SK-N-SH (cell line): ENCODE results near the gene LRP1-AS. TPM values are rescaled to one million over a fixed set of nuclear protein-coding genes. Genes with fewer than 3 reads are reported as not detected.

Source experiments
- CTCF ChIA-PET: fragments of 300-600, 350-600 bp; formaldehyde crosslinking; extraction: SDS; loops from one replicate; lab custom pipeline; 2021; lab: Yijun Ruan, JAX
- POLR2A ChIA-PET: fragments of 350-600 bp; sonication (Branson Sonifier 250); formaldehyde crosslinking; extraction: SDS; loops from one replicate; lab custom pipeline; 2020; ENCODE audit warnings: antibody characterized with exemption, inconsistent platforms; lab: Yijun Ruan, JAX
- DNase-seq: peaks from one replicate; pipeline ENCODE4 v3.0.0; 2012
- H2AFZ ChIP-seq: fragments of 200-600 bp; sonication (generic); 2 replicates; pipeline ENCODE4 v1.8.1; 2016; ENCODE audit warnings: antibody characterized with exemption, mild to moderate bottlenecking, low read depth
- H3F3A ChIP-seq: fragments of 200-600 bp; sonication (generic); replicated peaks from 2 replicates; pipeline ENCODE3; 2016; ENCODE audit warnings: antibody characterized with exemption, mild to moderate bottlenecking; ENCODE audit not compliant: insufficient read depth
- H3K27ac ChIP-seq, 2 experiments: fragments of 200-500 bp in 1 of 2; fragments of 200-600 bp in 1 of 2; sonication (Bioruptor generic) in 1 of 2; sonication (generic), shearing (Covaris generic) in 1 of 2; 2 replicates each; pipeline versions ENCODE4 v1.5.1 to v1.6.1; 2014 to 2016; ENCODE audit warnings: low read depth in 2 of 2, inconsistent platforms in 1 of 2, low read length in 1 of 2, mild to moderate bottlenecking in 1 of 2, mixed read lengths in 1 of 2
- H3K27me3 ChIP-seq: fragments of 200-600 bp; sonication (generic), shearing (Covaris generic); 2 replicates; pipeline ENCODE4 v1.6.1; 2016; ENCODE audit warnings: mixed run types; ENCODE audit not compliant: insufficient read depth
- H3K36me3 ChIP-seq, 2 experiments: fragments of 200-500 bp in 1 of 2; fragments of 200-600 bp in 1 of 2; sonication (Bioruptor generic) in 1 of 2; sonication (generic) in 1 of 2; replicated peaks in 1 of 2; 2 replicates each; pipeline versions ENCODE3 to v1.5.1; 2014 to 2016; ENCODE audit warnings: low read length in 1 of 2, mild to moderate bottlenecking in 1 of 2; ENCODE audit not compliant: insufficient read depth in 2 of 2, control insufficient read depth in 1 of 2
- H3K4me1 ChIP-seq, 2 experiments: fragments of 200-500 bp in 1 of 2; fragments of 200-600 bp in 1 of 2; sonication (Bioruptor generic) in 1 of 2; sonication (generic), shearing (Covaris generic) in 1 of 2; 2 replicates each; pipeline versions ENCODE4 v1.5.1 to v1.6.1; 2014 to 2016; ENCODE audit warnings: low read depth in 1 of 2, low read length in 1 of 2, mixed run types in 1 of 2; ENCODE audit not compliant: insufficient read depth in 2 of 2, control insufficient read depth in 1 of 2
- H3K4me2 ChIP-seq: fragments of 200-600 bp; sonication (generic), shearing (Covaris generic); 2 replicates; pipeline ENCODE4 v1.6.1; 2017; ENCODE audit warnings: mixed run types
- H3K4me3 ChIP-seq, 2 experiments: fragments of 200-500 bp in 1 of 2; fragments of 200-600 bp in 1 of 2; sonication (Bioruptor generic) in 1 of 2; sonication (generic), shearing (Covaris generic) in 1 of 2; 2 replicates each; pipeline versions ENCODE4 v1.5.1 to v1.8.1; 2014 to 2016; ENCODE audit warnings: low read depth in 2 of 2, inconsistent platforms in 1 of 2, low read length in 1 of 2, mild to moderate bottlenecking in 1 of 2, mixed read lengths in 1 of 2, moderate library complexity in 1 of 2
- H3K79me2 ChIP-seq: fragments of 200-600 bp; sonication (generic); 2 replicates; pipeline ENCODE4 v1.8.1; 2017; ENCODE audit warnings: mild to moderate bottlenecking; ENCODE audit not compliant: insufficient read depth
- H3K9ac ChIP-seq: fragments of 200-600 bp; sonication (generic); 2 replicates; pipeline ENCODE4 v1.6.1; 2017; ENCODE audit warnings: mixed run types
- H3K9me2 ChIP-seq: fragments of 200-600 bp; sonication (generic); 2 replicates; pipeline ENCODE4 v1.6.1; 2017; ENCODE audit warnings: mixed run types
- H3K9me3 ChIP-seq: fragments of 200-600 bp; sonication (generic); 2 replicates; pipeline ENCODE4 v1.6.1; 2017; ENCODE audit warnings: mixed run types, mild to moderate bottlenecking, moderate library complexity
- H4K20me1 ChIP-seq: fragments of 200-600 bp; sonication (generic); 2 replicates; pipeline ENCODE4 v1.6.1; 2017; ENCODE audit warnings: mild to moderate bottlenecking, mixed run types; ENCODE audit not compliant: insufficient read depth
- EP300 ChIP-seq, 2 experiments: IDR thresholded peaks; 2 replicates each; pipeline versions ENCODE4 v1.4.0 to v1.6.1; 2012; ENCODE audit warnings: borderline replicate concordance in 1 of 2, low read depth in 1 of 2, low read length in 1 of 2
- EZH2phosphoT487 ChIP-seq: fragments of 200-600 bp; sonication (generic); IDR thresholded peaks from 2 replicates; pipeline ENCODE4 v1.6.1; 2017; ENCODE audit warnings: low read depth, mixed run types, mild to moderate bottlenecking, antibody characterized with exemption, moderate library complexity, borderline replicate concordance
- FOSL2 ChIP-seq: IDR thresholded peaks from 2 replicates; pipeline ENCODE4 v1.4.0; 2012; ENCODE audit warnings: low read depth, mild to moderate bottlenecking, moderate library complexity, borderline replicate concordance
- FOXM1 ChIP-seq: IDR thresholded peaks from 2 replicates; pipeline ENCODE4 v1.4.0; 2012; ENCODE audit warnings: low read depth, mild to moderate bottlenecking
- GABPA ChIP-seq: IDR thresholded peaks from 2 replicates; pipeline ENCODE4 v1.4.0; 2012; ENCODE audit warnings: low read depth, mild to moderate bottlenecking
- JUND ChIP-seq: IDR thresholded peaks from 2 replicates; pipeline ENCODE4 v1.4.0; 2012
- MEF2A ChIP-seq: IDR thresholded peaks from 2 replicates; pipeline ENCODE4 v1.4.0; 2012; ENCODE audit warnings: low read depth, borderline replicate concordance
- MXI1 ChIP-seq: IDR thresholded peaks from 2 replicates; pipeline ENCODE4 v1.6.1; 2012; ENCODE audit warnings: mild to moderate bottlenecking, low read depth, low read length, improper control_type of control experiment
- NFIC ChIP-seq: IDR thresholded peaks from 2 replicates; pipeline ENCODE4 v1.4.0; 2012; ENCODE audit warnings: borderline replicate concordance
- POLR2AphosphoS5 ChIP-seq: IDR thresholded peaks from 2 replicates; pipeline ENCODE4 v1.6.1; 2012; ENCODE audit warnings: low read depth, low read length
- RAD21 ChIP-seq: IDR thresholded peaks from 2 replicates; pipeline ENCODE4 v1.6.1; 2012; ENCODE audit warnings: mild to moderate bottlenecking, low read length
- RFX5 ChIP-seq: IDR thresholded peaks from 2 replicates; pipeline ENCODE4 v1.6.1; 2012; ENCODE audit warnings: mild to moderate bottlenecking, improper control_type of control experiment, low read length
- SIN3A ChIP-seq: IDR thresholded peaks from 2 replicates; pipeline ENCODE4 v1.6.1; 2012; ENCODE audit warnings: low read depth, mild to moderate bottlenecking, low read length, moderate library complexity, borderline replicate concordance
- TAF1 ChIP-seq: IDR thresholded peaks from 2 replicates; pipeline ENCODE4 v1.6.1; 2012; ENCODE audit warnings: low read depth, mild to moderate bottlenecking, low read length, moderate library complexity, borderline replicate concordance
- TCF12 ChIP-seq: IDR thresholded peaks from 2 replicates; pipeline ENCODE4 v1.4.0; 2012
- YY1 ChIP-seq: IDR thresholded peaks from 2 replicates; pipeline ENCODE4 v1.4.0; 2012; ENCODE audit warnings: low read depth, mild to moderate bottlenecking
- WGBS: methylation state at CpG from one replicate; pipeline ENCODE4 v1.1.6; 2017; ENCODE audit warnings: low lambda C conversion rate; 5-methylcytosine and 5-hydroxymethylcytosine counted together
- polyA plus RNA-seq, 3 experiments: library from polyadenylated mRNA; depleted of rRNA; stranded (reverse); fragments of >200 nt; gene quantifications; 2 replicates each; pipeline ENCODE4 v1.2.3, GENCODE V29; 2012
- TF ChIP-seq, protein P1 (sequence below): IDR thresholded peaks from 2 replicates; pipeline ENCODE4 v1.6.1; 2012; ENCODE audit warnings: mild to moderate bottlenecking, low read depth, low read length, moderate library complexity
- TF ChIP-seq, protein P2 (sequence below): IDR thresholded peaks from 2 replicates; pipeline ENCODE4 v1.4.0; 2012; ENCODE audit warnings: low read depth, borderline replicate concordance
- TF ChIP-seq, protein P3 (sequence below): fragments of 200-600 bp; sonication (generic); IDR thresholded peaks from 2 replicates; pipeline ENCODE4 v1.6.1; 2017; ENCODE audit warnings: antibody characterized with exemption, mild to moderate bottlenecking, moderate library complexity

LRP1-AS gene
- polyA plus RNA-seq, 1 of the 3 experiments (the other 2 are of a cell fraction), result not detected

DNA sequence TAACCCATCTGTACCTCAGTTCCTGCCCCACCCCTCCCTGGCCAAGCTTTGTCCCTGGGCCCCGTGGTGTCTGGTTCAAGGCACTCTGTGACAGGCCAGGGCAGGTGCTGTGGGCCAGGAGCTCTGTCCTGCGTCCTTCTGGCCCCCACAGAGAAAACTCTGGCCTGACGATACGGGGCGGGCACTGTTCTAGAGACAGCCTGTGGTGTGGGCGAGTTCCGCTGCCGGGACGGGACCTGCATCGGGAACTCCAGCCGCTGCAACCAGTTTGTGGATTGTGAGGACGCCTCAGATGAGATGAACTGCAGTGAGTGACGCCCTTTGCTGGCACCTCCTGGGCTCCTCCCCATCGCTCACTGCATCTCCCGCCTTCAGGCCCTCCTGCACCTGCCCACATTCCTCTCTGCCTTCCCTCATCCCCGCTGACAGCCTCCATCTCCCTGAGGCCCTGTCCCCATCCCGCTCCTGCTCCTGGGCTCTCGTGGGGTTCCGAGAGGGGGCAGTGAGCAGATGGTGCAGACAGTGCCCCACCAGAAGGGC, 46.4 kb upstream of the LRP1-AS start:
- H3K36me3 ChIP-seq, result peaks cover 7 to 88% of the 10 kb centered on the region in 2 experiments
- H3K4me1 ChIP-seq, result no peaks in the 10 kb centered on the region
- H3K27me3 ChIP-seq, result no peaks in the 10 kb centered on the region
- H3K9me3 ChIP-seq, result no peaks in the 10 kb centered on the region
- TF ChIP-seq EP300 (IDR thresholded peaks at IDR 0.05; ENCODE audit: borderline replicate concordance in 1 of 2, low read depth in 1 of 2, low read length in 1 of 2) (no peak), SIN3A (no peak), MEF2A (no peak), FOXM1 (no peak), MXI1 (no peak), TAF1 (no peak), EZH2phosphoT487 (no peak), FOSL2 (no peak), GABPA (no peak), RAD21 (no peak), RFX5 (no peak), TCF12 (no peak), POLR2AphosphoS5 (no peak), JUND (no peak), YY1 (no peak), NFIC (no peak)
- TF ChIP-seq, protein P1, sequence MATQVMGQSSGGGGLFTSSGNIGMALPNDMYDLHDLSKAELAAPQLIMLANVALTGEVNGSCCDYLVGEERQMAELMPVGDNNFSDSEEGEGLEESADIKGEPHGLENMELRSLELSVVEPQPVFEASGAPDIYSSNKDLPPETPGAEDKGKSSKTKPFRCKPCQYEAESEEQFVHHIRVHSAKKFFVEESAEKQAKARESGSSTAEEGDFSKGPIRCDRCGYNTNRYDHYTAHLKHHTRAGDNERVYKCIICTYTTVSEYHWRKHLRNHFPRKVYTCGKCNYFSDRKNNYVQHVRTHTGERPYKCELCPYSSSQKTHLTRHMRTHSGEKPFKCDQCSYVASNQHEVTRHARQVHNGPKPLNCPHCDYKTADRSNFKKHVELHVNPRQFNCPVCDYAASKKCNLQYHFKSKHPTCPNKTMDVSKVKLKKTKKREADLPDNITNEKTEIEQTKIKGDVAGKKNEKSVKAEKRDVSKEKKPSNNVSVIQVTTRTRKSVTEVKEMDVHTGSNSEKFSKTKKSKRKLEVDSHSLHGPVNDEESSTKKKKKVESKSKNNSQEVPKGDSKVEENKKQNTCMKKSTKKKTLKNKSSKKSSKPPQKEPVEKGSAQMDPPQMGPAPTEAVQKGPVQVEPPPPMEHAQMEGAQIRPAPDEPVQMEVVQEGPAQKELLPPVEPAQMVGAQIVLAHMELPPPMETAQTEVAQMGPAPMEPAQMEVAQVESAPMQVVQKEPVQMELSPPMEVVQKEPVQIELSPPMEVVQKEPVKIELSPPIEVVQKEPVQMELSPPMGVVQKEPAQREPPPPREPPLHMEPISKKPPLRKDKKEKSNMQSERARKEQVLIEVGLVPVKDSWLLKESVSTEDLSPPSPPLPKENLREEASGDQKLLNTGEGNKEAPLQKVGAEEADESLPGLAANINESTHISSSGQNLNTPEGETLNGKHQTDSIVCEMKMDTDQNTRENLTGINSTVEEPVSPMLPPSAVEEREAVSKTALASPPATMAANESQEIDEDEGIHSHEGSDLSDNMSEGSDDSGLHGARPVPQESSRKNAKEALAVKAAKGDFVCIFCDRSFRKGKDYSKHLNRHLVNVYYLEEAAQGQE, result no peak
- TF ChIP-seq, protein P2, sequence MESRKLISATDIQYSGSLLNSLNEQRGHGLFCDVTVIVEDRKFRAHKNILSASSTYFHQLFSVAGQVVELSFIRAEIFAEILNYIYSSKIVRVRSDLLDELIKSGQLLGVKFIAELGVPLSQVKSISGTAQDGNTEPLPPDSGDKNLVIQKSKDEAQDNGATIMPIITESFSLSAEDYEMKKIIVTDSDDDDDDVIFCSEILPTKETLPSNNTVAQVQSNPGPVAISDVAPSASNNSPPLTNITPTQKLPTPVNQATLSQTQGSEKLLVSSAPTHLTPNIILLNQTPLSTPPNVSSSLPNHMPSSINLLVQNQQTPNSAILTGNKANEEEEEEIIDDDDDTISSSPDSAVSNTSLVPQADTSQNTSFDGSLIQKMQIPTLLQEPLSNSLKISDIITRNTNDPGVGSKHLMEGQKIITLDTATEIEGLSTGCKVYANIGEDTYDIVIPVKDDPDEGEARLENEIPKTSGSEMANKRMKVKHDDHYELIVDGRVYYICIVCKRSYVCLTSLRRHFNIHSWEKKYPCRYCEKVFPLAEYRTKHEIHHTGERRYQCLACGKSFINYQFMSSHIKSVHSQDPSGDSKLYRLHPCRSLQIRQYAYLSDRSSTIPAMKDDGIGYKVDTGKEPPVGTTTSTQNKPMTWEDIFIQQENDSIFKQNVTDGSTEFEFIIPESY, result no peak
- TF ChIP-seq, protein P3, sequence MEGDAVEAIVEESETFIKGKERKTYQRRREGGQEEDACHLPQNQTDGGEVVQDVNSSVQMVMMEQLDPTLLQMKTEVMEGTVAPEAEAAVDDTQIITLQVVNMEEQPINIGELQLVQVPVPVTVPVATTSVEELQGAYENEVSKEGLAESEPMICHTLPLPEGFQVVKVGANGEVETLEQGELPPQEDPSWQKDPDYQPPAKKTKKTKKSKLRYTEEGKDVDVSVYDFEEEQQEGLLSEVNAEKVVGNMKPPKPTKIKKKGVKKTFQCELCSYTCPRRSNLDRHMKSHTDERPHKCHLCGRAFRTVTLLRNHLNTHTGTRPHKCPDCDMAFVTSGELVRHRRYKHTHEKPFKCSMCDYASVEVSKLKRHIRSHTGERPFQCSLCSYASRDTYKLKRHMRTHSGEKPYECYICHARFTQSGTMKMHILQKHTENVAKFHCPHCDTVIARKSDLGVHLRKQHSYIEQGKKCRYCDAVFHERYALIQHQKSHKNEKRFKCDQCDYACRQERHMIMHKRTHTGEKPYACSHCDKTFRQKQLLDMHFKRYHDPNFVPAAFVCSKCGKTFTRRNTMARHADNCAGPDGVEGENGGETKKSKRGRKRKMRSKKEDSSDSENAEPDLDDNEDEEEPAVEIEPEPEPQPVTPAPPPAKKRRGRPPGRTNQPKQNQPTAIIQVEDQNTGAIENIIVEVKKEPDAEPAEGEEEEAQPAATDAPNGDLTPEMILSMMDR, result no peak
- H3K9me2 ChIP-seq, result no peaks in the 10 kb centered on the region
- ChIA-PET POLR2A (no interaction called here), CTCF (interaction anchor here (1.3 to 31.5 kb wide), 4 partner anchors 11 to 70 kb away, joined by 7 to 616 read pairs (median 30); partner anchors contain the start of gene LRP1-AS)
- H3K4me3 ChIP-seq, result no peak overlapping the region
- no peak for DNase-seq
- no peaks in the 10 kb centered on the region for H4K20me1 ChIP-seq
- no peaks in the 10 kb centered on the region for H3K79me2 ChIP-seq
- H2AFZ ChIP-seq, result no peak overlapping the region
- H3K9ac ChIP-seq, result no peak overlapping the region
- H3K27ac ChIP-seq, result no peak overlapping the region
- 87% methylated on average over 19 of the region's 19 CpGs for WGBS
- peaks cover 4% of the 10 kb centered on the region for H3F3A ChIP-seq
- no peak overlapping the region for H3K4me2 ChIP-seq
